M059J (cell line): Measurements from ENCODE around the gene LPCAT4. TPM values are rescaled to one million over a fixed set of nuclear protein-coding genes. Genes with fewer than 3 reads are reported as not detected.
"Not testable (repeated sequence)": the region's sequence is repeated elsewhere in the genome, so short reads cannot be mapped to it uniquely, and the experiment has no call there.

Experiments used
- DNase-seq: peaks from one replicate; pipeline ENCODE4 v3.0.0-alpha.2; 2012; ENCODE audit warnings: low read depth
- total RNA-seq: library from RNA; depleted of rRNA; stranded (reverse); fragments of >200 nt; shearing (Covaris generic); gene quantifications from 2 replicates; pipeline ENCODE4 v1.2.3, GENCODE V29; 2014; rRNA removed

Gene LPCAT4, protein sequence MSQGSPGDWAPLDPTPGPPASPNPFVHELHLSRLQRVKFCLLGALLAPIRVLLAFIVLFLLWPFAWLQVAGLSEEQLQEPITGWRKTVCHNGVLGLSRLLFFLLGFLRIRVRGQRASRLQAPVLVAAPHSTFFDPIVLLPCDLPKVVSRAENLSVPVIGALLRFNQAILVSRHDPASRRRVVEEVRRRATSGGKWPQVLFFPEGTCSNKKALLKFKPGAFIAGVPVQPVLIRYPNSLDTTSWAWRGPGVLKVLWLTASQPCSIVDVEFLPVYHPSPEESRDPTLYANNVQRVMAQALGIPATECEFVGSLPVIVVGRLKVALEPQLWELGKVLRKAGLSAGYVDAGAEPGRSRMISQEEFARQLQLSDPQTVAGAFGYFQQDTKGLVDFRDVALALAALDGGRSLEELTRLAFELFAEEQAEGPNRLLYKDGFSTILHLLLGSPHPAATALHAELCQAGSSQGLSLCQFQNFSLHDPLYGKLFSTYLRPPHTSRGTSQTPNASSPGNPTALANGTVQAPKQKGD
- 13.9 and 14.6 TPM in 2 replicates for total RNA-seq

DNA sequence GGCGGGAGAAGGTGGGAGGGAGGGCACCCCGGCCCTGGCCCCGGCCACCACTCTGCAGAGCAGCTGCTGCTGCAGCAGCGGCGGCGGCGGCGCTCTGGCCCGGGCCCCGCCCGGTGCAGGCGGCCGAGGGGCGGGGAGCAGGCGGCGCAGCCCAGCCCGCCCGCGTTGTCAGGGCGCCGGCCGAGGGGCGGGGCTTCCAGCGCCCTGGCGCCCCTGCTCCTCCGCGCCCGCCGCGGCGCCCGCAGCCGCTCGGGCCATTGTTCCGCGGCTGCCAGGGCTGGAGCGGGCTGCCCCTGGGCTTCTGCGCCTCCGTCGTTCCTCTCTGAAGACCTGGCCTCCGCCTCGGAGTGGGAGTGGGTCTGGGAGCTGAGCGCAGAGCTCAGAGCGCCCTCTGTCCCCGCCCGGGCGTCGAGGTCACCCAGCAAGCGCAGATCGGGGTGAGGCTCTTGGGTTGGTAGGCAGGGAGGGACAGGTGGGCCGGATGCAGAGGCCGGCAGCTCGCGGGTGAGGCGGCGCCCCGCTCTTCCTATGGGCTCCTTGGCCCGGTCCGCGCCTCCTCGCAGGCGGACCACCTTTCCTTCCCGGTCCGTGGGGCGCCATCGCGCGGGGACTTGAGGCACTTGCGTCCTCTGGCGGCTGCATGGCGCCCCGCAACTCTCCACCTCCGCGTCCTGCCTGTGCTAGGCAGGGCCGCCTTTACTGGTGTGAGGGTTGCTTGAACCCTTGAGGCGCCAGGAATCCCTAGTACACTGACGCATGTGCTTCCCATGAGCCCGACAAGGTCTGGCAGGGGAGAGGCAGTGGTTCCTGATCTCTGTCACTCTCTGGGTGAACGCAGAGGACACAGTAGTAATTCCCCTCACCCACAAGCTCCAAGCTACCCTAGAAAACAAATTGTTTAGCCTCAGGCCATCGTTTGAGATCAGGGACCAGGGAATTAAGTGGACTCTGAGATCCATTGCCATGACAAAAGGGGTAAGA is at the start of gene LPCAT4:
Gene LPCAT4, minus strand, starts transcription at position 96 of the 981 bp plus-strand sequence. CDS start 96 bp downstream, outside the sequence.
- peak; percentile 84 for DNase-seq

DNA sequence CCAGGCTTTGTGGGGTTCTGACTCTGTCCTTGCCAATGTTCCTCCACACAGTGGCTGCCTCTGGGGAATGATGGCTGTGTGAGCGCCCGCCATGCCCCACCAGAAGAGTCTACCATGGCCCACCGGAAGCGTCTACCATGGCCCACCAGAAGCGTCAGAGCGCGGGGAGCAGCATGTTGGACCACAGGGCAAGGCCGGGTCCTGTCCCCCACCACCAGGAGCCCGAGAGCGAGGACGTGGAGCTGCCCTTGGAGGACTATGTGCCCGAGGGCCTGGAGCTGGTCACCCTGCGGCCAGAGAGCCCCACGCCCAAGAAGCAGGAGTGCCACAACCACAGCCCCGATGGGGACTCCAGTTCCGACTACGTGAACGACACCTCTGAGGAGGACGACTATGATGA is 42.5 kb upstream of the LPCAT4 start:
- not testable (repeated sequence) for DNase-seq

DNA sequence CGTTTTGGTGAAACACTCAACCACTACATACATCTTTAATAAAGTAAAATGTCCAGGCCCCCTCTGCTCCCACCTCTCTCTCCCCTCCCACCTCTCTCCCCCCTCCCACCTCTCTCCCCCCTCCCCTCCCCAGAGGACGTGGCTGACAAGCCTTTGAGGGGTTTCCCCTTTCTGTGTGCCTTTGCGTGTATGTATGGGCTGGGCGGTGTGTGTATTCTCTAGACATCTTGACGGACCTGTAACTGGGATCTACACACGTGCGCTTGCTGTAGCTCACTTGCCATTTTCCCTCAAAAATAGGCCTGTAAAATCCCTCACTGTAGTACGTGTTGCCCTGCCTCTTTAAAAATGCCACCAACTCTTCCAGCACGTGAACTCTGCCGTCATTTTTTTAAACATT is 42.0 kb upstream of the LPCAT4 start:
- not testable (repeated sequence) for DNase-seq

DNA sequence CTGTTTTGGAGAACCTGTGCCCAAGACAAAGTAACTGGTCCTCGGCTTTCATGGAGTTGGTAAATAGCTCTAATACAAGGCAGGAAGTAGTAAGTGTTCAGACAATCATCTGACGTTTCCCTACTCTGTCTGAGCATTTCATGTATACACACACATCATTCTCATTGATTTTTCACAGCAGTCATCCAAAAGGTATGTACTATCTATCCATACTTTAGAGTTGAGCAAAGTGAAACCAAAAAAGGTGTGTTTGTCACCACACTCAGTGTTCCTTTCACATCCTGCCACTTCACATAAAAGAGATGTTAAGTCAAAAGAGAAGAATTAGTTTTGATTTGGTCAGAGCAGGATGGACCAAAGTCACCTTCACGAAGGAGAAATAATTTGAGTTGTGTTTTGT is 36.9 kb upstream of the LPCAT4 start:
- DNase-seq: not testable (repeated sequence)

DNA sequence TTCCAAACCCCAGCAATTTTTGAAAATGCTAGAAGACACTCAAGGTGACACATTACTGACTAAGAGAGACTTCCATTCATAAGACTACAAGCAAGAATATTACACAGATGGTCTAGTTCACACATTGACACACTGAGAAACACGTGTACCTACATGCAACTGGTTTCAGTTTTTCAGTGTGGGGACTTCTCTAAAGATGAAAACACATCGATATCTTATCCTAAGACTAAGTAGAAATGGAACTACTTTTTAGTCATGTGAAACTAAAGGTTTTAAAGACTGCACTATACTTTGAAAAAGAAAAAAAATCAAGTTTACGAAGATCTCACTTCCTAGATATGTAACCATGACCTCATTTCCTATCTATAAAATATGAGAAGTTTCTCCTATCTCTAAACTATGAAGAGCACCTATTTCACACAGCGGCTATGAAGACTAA is 36.2 kb upstream of the LPCAT4 start:
- not testable (repeated sequence) for DNase-seq

DNA sequence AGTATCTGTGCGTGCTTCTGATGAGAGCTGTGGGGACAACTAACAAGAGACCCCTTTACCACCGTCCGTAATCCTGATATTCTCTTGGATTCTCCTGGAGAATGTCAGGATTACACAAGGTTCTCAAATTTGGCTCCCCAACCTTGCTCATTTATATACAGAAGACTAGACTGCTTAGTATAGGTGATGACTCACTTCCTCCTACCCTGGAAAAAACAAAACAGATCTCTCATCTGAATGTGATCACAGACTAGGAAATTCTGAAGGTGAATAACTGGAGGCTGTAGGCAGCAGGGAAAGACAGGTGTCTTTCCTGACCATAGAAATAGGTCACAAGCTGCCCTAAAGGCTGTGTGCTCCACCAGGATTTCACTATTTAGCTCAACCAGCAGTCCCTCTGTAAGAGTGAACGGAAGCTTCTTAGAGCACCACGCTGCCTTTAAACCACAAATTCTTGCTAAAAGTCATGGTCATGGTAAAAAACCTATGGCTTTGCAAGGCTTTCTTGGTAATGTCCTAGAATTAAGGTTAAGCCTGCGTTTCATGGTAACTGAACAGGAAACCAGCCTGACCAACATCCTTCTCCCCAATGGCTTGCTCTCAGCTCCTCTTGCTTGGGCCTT is 30.8 kb upstream of the LPCAT4 start:
- not testable (repeated sequence) for DNase-seq

DNA sequence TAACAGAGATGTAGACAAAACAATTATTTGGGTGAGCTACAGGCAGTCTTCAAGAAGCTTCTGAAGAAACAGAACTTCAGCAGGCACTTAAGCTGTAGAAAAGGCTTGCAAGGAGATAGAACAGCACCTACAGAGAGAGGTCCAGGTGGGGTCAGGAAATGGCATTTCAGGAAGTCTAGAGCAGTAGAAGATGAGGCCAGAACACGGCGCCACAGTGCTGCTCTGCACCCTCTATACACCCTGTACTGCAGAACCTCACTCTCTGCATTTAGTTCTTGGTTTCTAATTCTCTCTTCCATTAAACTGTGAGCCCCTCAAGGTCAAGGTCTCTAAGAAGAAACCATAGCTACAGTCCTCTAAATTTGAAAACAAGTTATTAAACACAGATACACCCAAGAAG is 26.0 kb upstream of the LPCAT4 start:
- not testable (repeated sequence) for DNase-seq

DNA sequence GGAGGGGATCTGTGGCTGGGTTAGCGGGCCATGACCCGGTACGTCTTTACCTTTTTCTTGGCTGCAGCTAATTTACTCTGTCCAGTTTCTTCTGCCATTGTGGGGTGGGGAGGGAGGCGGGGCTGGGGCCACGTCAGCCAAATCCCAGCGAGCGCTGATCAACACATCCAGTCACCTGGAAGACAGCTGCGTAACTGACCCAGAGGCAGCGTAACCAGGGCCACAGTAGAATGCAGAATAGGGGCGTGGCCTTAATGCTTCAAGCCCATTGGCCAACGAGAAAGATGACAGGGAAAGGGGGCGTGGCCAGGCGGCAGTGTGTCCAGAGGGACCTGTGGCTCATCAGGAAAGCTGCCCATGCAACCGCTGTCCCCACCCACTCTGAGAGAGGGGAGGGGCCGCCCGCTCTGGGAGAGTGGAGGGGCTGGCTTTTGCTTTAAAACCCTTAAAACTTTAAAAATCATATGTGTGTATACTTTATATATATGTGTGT is 22.6 kb upstream of the LPCAT4 start:
- not testable (repeated sequence) for DNase-seq

DNA sequence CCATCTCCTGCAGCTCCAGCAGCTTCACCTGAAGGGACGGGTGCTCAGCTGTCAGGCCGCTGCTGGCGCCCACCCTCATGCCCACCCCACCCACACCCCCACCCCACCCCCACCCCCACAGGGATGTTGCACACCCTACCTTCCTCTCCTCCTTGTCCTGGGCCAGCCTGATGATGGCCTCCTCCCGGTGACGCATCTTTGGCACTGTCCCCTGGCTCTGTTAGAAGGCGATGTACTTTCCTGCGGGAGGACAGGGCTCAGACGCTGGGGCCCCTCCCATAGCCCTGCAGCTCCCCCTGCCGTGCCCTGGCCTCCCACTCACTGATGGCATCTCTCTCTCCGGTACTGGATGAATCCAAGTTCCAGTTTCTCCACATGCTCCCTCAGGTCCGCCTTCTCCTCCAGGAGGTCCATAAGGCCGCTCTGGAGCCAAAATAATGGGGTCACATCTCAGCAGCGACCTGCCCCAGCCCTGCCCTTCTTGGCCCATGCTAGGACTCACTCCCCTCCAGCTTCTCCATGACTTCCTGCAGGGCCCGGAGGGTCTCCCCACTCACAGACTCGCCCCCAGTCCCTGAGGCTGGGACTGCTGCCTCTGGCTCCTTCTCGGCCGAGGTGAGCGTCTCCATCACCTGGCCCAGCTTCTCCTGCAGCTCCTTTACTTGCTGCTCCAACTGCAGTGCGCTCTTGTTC is 15.0 kb upstream of the LPCAT4 start:
- not testable (repeated sequence) for DNase-seq

DNA sequence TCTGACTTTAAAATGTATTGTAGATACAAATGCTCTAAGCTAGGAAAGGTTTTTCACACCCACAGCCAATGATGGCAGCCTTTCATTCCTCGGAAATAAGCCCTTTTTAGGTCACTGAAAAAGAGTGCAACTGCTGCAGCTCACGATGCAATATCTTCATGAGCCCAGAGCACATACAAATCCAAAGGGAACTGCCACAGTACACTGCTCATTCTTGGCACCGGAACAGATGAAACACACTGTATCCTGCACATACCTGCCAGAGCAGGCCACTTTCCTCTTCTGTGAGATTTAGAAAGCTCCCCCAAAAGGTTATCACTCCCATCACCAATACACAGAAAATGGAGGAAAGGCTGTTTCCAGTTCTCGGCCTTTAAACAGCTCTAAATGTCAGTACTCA is 13.5 kb upstream of the LPCAT4 start:
- not testable (repeated sequence) for DNase-seq

DNA sequence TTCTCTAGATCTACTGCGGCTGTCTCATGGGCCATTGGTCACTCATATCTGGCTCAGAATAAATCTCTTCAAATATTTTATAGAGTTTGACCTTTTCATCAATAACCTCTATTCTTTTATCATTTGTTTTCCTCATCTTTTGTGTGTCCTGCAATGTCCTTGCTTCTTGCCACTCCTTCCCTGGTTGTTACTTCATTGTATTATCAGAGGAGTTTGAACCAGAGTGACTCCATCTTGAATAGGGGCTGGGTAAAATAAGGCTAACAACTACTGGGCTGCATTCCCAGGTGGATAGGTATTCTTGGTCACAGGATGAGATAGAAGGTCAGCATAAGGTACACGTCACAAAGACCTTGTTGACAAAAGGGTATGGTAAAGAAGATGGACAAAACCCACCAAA is 9.9 kb upstream of the LPCAT4 start:
- DNase-seq: no peak

DNA sequence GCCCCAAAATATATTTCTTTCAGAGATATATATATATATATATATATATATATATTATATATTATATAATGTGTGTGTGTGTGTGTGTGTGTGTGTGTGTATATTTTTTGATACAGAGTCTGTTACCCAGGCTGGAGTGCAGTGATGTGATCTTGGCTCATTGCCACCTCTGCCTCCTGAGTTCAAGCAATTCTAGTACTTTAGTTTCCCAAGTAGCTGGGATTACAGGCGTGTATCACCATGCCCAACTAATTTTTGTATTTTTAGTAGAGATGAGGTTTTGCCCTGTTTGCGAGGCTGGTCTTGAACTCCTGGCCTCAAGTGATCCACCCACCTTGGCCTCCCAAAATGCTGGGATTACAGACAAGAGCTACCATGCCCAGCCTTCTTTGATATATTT is 8.5 kb upstream of the LPCAT4 start:
- not testable (repeated sequence) for DNase-seq

DNA sequence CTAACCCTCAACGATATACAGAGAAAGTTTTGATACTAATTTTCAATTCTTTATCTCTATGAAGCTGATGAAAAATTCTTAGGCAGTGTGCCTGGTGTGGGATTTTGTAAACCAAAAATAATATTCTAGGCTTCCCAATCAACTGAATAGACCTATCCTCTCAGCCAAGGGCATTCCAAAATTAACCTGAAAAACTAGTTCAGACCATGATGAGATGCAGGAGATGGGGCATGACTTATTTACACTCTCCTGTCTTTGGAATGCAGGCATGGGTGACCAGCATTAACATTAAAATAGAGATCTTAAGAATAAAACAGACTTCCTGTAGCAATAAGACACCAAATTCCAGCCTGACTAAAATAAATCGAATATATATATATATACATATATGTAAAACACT is 7.8 kb upstream of the LPCAT4 start:
- no peak for DNase-seq

DNA sequence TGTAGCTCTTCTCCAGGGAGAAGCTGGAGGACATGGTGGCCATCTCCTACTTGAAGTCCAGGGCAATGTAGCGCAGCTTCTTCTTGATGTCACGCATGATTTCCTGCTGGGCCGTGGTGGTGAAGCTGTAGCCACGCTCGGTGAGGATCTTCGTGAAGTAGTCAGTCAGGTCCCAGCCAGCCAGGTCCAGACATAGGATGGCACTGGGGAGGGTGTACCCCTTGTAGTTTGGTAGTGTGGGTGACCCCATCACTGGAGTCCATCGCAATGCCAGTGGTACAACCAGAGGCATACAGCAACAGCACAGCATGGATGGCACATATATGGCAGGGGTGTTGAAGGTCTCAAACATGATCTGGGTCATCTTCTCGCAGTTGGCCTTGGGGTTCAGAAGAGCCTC is 7.0 kb upstream of the LPCAT4 start:
- DNase-seq: no peak

DNA sequence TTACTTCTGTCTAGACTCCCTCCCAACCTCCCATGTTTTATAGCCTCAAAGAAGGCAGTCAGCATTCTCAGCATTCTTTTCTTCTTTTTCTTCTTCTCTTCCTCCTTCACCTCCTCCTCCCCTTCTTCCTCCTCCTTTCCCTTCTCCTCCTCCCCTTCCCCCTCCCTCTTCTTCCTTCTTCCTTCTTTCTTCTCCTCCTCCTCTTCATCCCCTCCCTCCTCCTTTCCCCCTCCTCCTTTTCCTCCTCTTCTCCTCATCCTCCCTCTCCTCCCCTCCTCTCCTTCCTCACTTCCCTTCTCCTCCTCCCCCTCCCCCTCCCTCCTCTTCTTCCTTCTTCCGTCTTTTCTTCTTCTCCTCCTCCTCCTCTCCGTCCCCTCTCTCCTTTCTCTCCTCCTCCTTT is 3.6 kb upstream of the LPCAT4 start:
- no peak for DNase-seq

DNA sequence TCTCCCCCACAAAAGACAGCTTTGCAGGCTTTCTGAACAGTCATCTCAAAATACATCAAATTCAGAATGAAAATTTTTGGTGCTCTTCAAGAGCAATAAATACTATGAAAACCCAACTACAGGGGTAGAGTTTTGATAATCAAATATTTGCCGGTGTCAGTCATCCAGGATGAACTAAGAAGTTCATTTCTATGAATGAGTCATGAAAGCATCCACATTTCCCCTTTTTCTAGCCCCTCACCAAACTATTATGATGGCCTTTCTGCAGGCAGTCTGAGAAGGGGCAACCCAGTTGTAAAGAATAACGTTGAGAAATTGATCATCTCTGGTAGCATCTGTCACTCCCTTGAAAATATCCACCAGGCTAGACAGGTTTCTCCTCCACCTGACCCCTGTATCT is 3.1 kb upstream of the LPCAT4 start:
- DNase-seq: no peak

DNA sequence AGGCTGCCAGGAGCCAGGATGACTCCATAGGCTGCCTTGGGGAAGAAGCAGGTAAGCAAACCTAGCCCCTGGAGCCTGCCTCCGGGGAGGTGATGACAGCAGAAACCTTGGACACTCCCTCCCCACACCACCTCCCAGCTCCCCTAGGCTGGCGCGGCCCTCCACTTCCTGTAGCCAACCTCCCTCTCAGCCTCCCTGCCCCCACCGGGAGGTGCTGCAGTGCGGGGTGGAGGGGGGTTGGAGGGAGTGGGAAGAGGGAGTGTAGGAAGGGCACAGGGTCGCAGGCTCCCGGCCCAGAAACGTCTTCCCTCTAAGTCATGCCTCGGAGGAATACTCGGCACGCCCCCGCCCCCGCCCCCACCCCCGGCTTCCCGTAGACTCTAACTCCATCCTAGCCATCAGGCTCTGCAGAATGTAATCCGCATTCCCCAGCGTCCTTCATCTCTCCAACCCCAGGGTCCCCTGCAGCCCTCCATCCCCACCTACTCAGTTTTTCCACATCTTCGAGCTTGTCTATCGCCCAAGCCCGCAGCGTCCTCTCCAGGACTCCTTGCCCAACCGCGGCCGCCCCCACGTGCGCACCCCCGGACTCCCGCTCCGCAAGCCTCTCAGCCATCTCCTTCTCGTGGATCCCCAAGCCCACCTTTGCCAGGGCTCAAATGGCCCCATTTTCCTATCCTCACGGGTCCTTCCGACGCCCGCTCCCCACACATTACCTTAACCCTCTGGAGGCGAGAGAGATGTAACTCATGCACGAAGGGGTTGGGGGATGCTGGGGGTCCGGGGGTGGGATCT is 528 bp downstream of the LPCAT4 start:
- peak; percentile 73 for DNase-seq

DNA sequence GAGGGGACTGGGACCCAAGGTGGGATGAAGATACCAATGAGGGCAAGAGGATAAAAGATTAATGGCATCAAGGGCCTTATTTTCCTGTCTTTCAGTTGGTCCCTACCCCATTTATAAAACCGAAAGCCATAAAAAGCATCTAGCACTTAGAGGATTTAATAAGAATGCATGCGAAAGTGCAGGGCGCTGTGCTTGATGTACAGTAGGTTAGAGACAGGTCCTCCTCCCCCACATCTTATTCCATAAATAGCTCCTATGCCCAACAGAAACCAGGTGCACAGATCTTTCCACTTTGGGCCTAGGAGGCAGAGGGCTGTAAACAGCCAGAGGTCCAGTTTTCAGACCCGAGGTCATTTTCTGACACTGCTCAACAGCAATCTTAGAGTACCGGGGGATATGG is 1.2 kb downstream of the LPCAT4 start:
- no peak for DNase-seq

DNA sequence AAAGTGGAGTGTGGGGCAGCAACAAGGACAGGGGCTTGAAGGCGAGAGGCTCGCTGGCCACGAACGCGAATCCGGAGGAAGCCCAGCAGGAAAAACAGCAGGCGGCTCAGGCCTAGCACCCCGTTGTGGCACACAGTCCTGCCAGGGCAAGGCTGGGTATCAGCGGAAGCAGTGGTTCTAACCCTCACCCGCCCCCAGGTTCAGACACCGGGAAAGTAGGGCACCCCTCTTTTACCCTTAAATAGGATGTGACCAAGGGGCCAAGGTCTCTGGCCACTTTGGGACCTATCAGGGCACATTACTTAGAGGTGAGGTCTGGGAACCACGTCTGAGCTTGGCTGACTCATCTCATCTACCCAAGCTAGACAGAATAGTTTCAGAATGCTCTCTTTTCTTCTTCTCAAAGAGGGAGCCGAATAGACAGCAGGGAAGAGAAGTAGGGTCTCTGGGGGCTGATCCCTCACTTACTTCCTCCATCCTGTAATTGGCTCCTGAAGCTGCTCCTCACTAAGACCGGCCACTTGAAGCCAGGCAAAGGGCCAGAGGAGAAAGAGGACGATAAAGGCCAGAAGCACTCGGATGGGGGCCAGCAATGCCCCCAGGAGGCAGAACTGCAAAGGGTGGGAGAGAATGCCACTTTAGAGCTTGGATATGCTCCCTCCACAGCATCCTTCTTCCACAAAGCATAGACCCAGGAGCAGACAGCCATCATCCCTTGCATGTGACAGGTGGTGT is 1.7 kb downstream of the LPCAT4 start:
- no peak for DNase-seq
